GM18508 (cell line): Measurements from ENCODE around the gene ATP6V0E1.
"Not testable (repeated sequence)": the region's sequence is repeated elsewhere in the genome, so short reads cannot be mapped to it uniquely, and the experiment has no call there.

ENCODE experiments used
- ATAC-seq: cut with Tn5 transposase; IDR thresholded peaks from one replicate; pipeline ENCODE4 v1.9.1; 2021; ENCODE audit warnings: moderate number of reproducible peaks; ENCODE audit not compliant: insufficient read depth, unreplicated experiment

Gene ATP6V0E1

GRCh38 chr5:173065155-173065554 lies 81.6 kb downstream of the ATP6V0E1 start:
- no peak for ATAC-seq

GRCh38 chr5:173069671-173070070 lies 86.1 kb downstream of the ATP6V0E1 start:
- ATAC-seq: no peak

GRCh38 chr5:173075137-173075843 lies 91.7 kb downstream of the ATP6V0E1 start:
- ATAC-seq: no peak

- no peak for ATAC-seq
Observed at GRCh38 chr5:173075970-173076369, 92.4 kb downstream of the ATP6V0E1 start.

- ATAC-seq: not testable (repeated sequence)
Observed at GRCh38 chr5:173076471-173076870, 92.9 kb downstream of the ATP6V0E1 start.

- no peak for ATAC-seq
Observed at GRCh38 chr5:173078878-173079277, 95.3 kb downstream of the ATP6V0E1 start.
